Measurements from ENCODE around the gene ORC5. TPM values are rescaled to one million over a fixed set of nuclear protein-coding genes. Genes with fewer than 3 reads are reported as not detected.

Gene ORC5
- total RNA-seq, 2 experiments from 2014 or later = 22.1 to 26.0 TPM

- Mint-ChIP-seq H3K9me3 (no peaks in the 10 kb centered on the region), H3K4me3 (no peak overlapping the region), H3K27me3 (no peaks in the 10 kb centered on the region), H3K36me3 (ENCODE audit: low read depth) (peaks cover 8% of the 10 kb centered on the region), H3K4me1 (ENCODE audit: low read depth) (no peaks in the 10 kb centered on the region), H3K27ac (no peak overlapping the region)
- TF ChIP-seq CTCF (IDR thresholded peaks at IDR 0.05) = peak; percentile 69
- DNase-seq = no peak
- intact Hi-C loops (cut with micrococcal nuclease) = no loop called here
- CTCF ChIA-PET = no interaction called here
- ATAC-seq = no peak
- POLR2A ChIA-PET = no interaction called here
Observed at GRCh38 chr7:104156842-104157277, 51.0 kb downstream of the ORC5 start.

DNA sequence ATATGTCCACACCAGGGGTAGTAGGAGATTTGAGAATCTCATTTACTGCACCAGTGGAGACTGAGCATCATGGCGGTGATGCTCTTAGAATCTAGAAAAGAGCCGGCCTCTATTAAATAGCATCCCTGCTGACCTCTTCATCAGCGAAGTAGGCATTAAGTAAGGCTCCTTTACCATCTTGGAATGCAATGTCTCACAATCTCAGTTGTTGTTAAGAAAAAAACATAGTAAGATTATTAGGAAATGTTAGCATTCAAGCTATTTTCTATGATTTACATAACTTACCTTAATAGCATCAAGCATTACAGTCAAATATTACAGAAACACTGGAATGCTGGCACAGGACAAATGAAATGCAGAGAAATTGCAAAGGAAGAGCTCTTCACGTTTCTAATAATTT lies 54.5 kb downstream of the ORC5 start:
- H3K4me1 Mint-ChIP-seq (ENCODE audit: low read depth) = no peaks in the 10 kb centered on the region
- peaks cover 1% of the 10 kb centered on the region for H3K36me3 Mint-ChIP-seq (ENCODE audit: low read depth)
- no peak for DNase-seq
- ATAC-seq = no peak
- POLR2A ChIA-PET = no interaction called here
- no peaks in the 10 kb centered on the region for H3K27me3 Mint-ChIP-seq
- intact Hi-C loops (cut with micrococcal nuclease) = no loop called here
- no peak overlapping the region for H3K27ac Mint-ChIP-seq
- no peaks in the 10 kb centered on the region for H3K9me3 Mint-ChIP-seq
- CTCF ChIA-PET = interaction anchor here (1.0 to 1.4 kb wide), 2 partner anchors 15 to 21 kb away, joined by 3 read pairs; no protein-coding TSS in a partner anchor
- H3K4me3 Mint-ChIP-seq = no peak overlapping the region
- no peak for TF ChIP-seq CTCF (IDR thresholded peaks at IDR 0.05)

- CTCF ChIA-PET = interaction anchor here (1.4 kb wide), 1 partner anchor 22 kb away, joined by 3 read pairs; no protein-coding TSS in a partner anchor
- H3K4me3 Mint-ChIP-seq = no peak overlapping the region
- intact Hi-C loops (cut with micrococcal nuclease) = no loop called here
Observed at GRCh38 chr7:104152468-104152867, 55.3 kb downstream of the ORC5 start.

GRCh38 chr7:104150470-104150869 lies 57.3 kb downstream of the ORC5 start:
- peaks cover 8% of the 10 kb centered on the region for H3K36me3 Mint-ChIP-seq (ENCODE audit: low read depth)
- ATAC-seq = no peak
- H3K4me1 Mint-ChIP-seq (ENCODE audit: low read depth) = no peaks in the 10 kb centered on the region

More at GRCh38 chr7:104152468-104152867, 55.3 kb downstream of the ORC5 start:
- no peaks in the 10 kb centered on the region for H3K27me3 Mint-ChIP-seq
- no peak overlapping the region for H3K27ac Mint-ChIP-seq
- no peak for DNase-seq
- no peak for TF ChIP-seq CTCF (IDR thresholded peaks at IDR 0.05)
- POLR2A ChIA-PET = no interaction called here
- ATAC-seq = no peak
- no peaks in the 10 kb centered on the region for H3K9me3 Mint-ChIP-seq
- no peaks in the 10 kb centered on the region for H3K4me1 Mint-ChIP-seq (ENCODE audit: low read depth)
- peaks cover 4% of the 10 kb centered on the region for H3K36me3 Mint-ChIP-seq (ENCODE audit: low read depth)

DNA sequence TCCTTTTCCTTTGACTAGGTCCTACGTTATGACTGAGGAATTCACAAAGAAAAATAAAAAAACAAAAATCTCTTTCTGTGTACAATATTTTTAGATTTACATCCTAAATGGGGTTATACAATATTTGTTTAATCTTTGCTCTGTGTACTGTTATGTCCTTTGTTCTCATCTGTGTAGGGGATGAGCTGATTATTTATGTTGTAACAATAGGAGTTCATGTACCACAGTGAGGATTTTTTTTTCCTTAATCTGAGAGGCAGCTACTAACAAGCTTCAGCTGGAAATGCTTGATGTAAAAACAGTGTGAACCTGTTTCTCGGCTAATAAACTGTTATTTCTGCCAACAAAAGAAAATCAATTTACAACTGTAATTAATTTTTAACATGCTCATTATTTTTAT lies 58.0 kb downstream of the ORC5 start:
- CTCF ChIA-PET = interaction anchor here (0.9 kb wide), 1 partner anchor 703 kb away, joined by 3 read pairs; no protein-coding TSS in a partner anchor
- no peak overlapping the region for H3K4me3 Mint-ChIP-seq
- H3K27ac Mint-ChIP-seq = no peak overlapping the region
- no peaks in the 10 kb centered on the region for H3K9me3 Mint-ChIP-seq
- ATAC-seq (no peak), DNase-seq (no peak)
- POLR2A ChIA-PET = no interaction called here
- no peaks in the 10 kb centered on the region for H3K27me3 Mint-ChIP-seq
- no peaks in the 10 kb centered on the region for H3K4me1 Mint-ChIP-seq (ENCODE audit: low read depth)
- intact Hi-C loops (cut with micrococcal nuclease) = no loop called here
- no peak for TF ChIP-seq CTCF (IDR thresholded peaks at IDR 0.05)
- H3K36me3 Mint-ChIP-seq (ENCODE audit: low read depth) = peaks cover 11% of the 10 kb centered on the region

More at GRCh38 chr7:104150470-104150869, 57.3 kb downstream of the ORC5 start:
- Mint-ChIP-seq H3K9me3 (no peaks in the 10 kb centered on the region), H3K27ac (no peak overlapping the region), H3K27me3 (no peaks in the 10 kb centered on the region), H3K4me3 (no peak overlapping the region)
- DNase-seq = no peak
- intact Hi-C loops (cut with micrococcal nuclease) = no loop called here
- ChIA-PET POLR2A (no interaction called here), CTCF (interaction anchor here (0.9 to 1.3 kb wide), 2 partner anchors 26 to 704 kb away, joined by 3 to 4 read pairs; no protein-coding TSS in a partner anchor)
- no peak for TF ChIP-seq CTCF (IDR thresholded peaks at IDR 0.05)

All from activated CD8-positive, alpha-beta T cell treated with anti-CD3 and anti-CD28 coated beads for 36 hours (primary cell).